Measurements from ENCODE around the gene TANGO6.

GRCh38 chr16:69118994-69119393 is 275.7 kb downstream of the TANGO6 start:
- TF ChIP-seq CTCF (optimal IDR thresholded peaks at IDR 0.05 in 1 of 3, IDR thresholded peaks at IDR 0.05 in 1 of 3, conservative IDR thresholded peaks at IDR 0.05 in 1 of 3; ENCODE audit: extremely low read depth in 1 of 3, insufficient read depth in 2 of 3, low read length in 3 of 3) = no peak
- no peak for TF ChIP-seq EZH2 (IDR thresholded peaks at IDR 0.05; ENCODE audit: low read length)

Measured in keratinocyte (primary cell).